MM.1S (cell line): ENCODE data around the gene WNT9B.

ENCODE experiments used
- DNase-seq: peaks from one replicate; pipeline ENCODE4 v3.0.0-alpha.2; 2015
- H2AFZ ChIP-seq: fragments of 300-600 bp; sonication (generic); 2 replicates; pipeline ENCODE4 v1.6.0; 2016; ENCODE audit warnings: antibody characterized with exemption, low read length
- H3F3A ChIP-seq: fragments of 300-600 bp; sonication (generic); 2 replicates; pipeline ENCODE4 v1.6.1; 2016; ENCODE audit warnings: mild to moderate bottlenecking, antibody characterized with exemption, low read length, moderate library complexity, mixed read lengths; ENCODE audit not compliant: insufficient read depth
- H3K27ac ChIP-seq: fragments of 300-600 bp; sonication (generic); 2 replicates; pipeline ENCODE4 v1.5.1; 2016; ENCODE audit warnings: mild to moderate bottlenecking, low read length
- H3K27me3 ChIP-seq: fragments of 300-600 bp; sonication (generic); replicated peaks from 2 replicates; pipeline ENCODE4 v1.6.0; 2016; ENCODE audit warnings: low read length; ENCODE audit not compliant: insufficient read depth
- H3K36me3 ChIP-seq: fragments of 300-600 bp; sonication (generic); replicated peaks from 2 replicates; pipeline ENCODE4 v1.6.1; 2016; ENCODE audit warnings: mild to moderate bottlenecking, low read length, mixed read lengths; ENCODE audit not compliant: insufficient read depth
- H3K4me1 ChIP-seq: fragments of 300-600 bp; sonication (generic); 2 replicates; pipeline ENCODE4 v1.6.1; 2016; ENCODE audit warnings: low read length, mixed read lengths
- H3K4me2 ChIP-seq: fragments of 300-600 bp; sonication (generic); 2 replicates; pipeline ENCODE4 v1.6.0; 2016; ENCODE audit warnings: low read depth, low read length
- H3K4me3 ChIP-seq: fragments of 300-600 bp; sonication (generic); 2 replicates; pipeline ENCODE4 v1.5.1; 2016; ENCODE audit warnings: low read length, mixed read lengths
- H3K79me2 ChIP-seq: fragments of 300-600 bp; sonication (generic); 2 replicates; pipeline ENCODE4 v1.6.1; 2016; ENCODE audit warnings: mixed run types, low read length, mixed read lengths
- H3K9ac ChIP-seq: fragments of 300-600 bp; sonication (generic); 2 replicates; pipeline ENCODE4 v1.6.1; 2016; ENCODE audit warnings: low read length, mixed read lengths
- H3K9me2 ChIP-seq: fragments of 300-600 bp; sonication (generic); replicated peaks from 2 replicates; pipeline ENCODE4 v1.6.1; 2016; ENCODE audit warnings: mild to moderate bottlenecking, low read length, mixed read lengths; ENCODE audit not compliant: insufficient read depth
- H3K9me3 ChIP-seq: fragments of 300-600 bp; sonication (generic); replicated peaks from 2 replicates; pipeline ENCODE4 v1.6.1; 2016; ENCODE audit warnings: mild to moderate bottlenecking, low read length, mixed read lengths; ENCODE audit not compliant: insufficient read depth
- H4K20me1 ChIP-seq: fragments of 300-600 bp; sonication (generic); 2 replicates; pipeline ENCODE4 v1.6.1; 2016; ENCODE audit warnings: mild to moderate bottlenecking, low read length, moderate library complexity, mixed read lengths; ENCODE audit not compliant: insufficient read depth
- CTCF ChIP-seq: fragments of 300-600 bp; sonication (generic); IDR thresholded peaks from 2 replicates; pipeline ENCODE4 v1.5.1; 2016; ENCODE audit warnings: antibody characterized with exemption, low read length, mixed read lengths
- EZH2 ChIP-seq: fragments of 300-600 bp; sonication (generic); optimal IDR thresholded peaks from 2 replicates; pipeline ENCODE3; 2017; ENCODE audit warnings: low read depth, mild to moderate bottlenecking, antibody characterized with exemption, low read length, mixed read lengths
- EZH2phosphoT487 ChIP-seq: fragments of 300-600 bp; sonication (generic); IDR thresholded peaks from 2 replicates; pipeline ENCODE4 v1.6.1; 2018; ENCODE audit warnings: antibody characterized with exemption, low read length

Gene WNT9B

DNA sequence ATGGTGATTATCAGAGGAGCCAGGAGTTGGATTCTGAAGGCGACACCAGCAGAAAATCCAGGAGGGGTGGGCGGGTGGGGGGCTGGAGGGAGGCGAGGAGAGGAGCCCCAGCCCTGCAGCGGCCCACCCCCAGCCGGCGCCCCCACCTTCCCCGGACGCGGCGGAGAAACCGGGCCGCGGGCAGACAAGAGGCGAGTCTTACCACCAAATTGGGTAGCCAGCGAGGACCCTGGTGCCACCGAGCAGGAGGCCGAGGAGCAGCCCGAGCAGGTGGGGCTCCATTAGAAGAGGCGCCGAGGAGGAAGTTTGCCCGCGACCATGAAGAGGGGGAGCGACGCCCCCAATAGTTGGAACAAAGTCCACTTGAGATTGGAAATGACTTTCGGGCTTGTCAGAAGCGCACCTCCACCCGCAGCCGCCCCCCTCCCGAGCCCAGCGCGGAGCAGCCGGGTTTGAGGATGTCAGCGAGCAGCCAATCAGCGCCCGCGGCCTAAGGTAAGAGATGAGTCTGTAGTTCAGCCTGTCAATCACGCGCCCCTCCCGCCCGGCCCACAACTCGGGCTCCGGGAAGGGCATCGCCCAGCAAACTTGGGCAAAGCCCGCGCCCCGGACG lies 33.0 kb upstream of the WNT9B start, which contains the start of gene WNT3:
Gene WNT3 (minus strand): TSS at position 377 of the 613 bp plus-strand sequence. CDS start 95 bp downstream, at position 282.
- TF ChIP-seq EZH2, result no peak
- no peak for TF ChIP-seq CTCF
- TF ChIP-seq EZH2phosphoT487, result no peak
- no peaks in the 10 kb centered on the region for H3K9me3 ChIP-seq
- H3K9me2 ChIP-seq, result no peaks in the 10 kb centered on the region
- peak within 1 kb of the TSS; percentile 59 for H3K4me3 ChIP-seq
- peak within 1 kb of the TSS; percentile 92 for H3K4me2 ChIP-seq
- H3K9ac ChIP-seq, result no peak within 1 kb of the TSS
- H4K20me1 ChIP-seq, result no peaks in the 10 kb centered on the region
- H3K36me3 ChIP-seq, result no peaks in the 10 kb centered on the region
- peaks cover 73% of the 10 kb centered on the region for H3K27me3 ChIP-seq
- no peak within 1 kb of the TSS for H3K27ac ChIP-seq
- H3K79me2 ChIP-seq, result no peaks in the 10 kb centered on the region
- H3F3A ChIP-seq, result no peaks in the 10 kb centered on the region
- no peak for DNase-seq
- peak within 1 kb of the TSS; percentile 70 for H2AFZ ChIP-seq
- H3K4me1 ChIP-seq, result no peaks in the 10 kb centered on the region

DNA sequence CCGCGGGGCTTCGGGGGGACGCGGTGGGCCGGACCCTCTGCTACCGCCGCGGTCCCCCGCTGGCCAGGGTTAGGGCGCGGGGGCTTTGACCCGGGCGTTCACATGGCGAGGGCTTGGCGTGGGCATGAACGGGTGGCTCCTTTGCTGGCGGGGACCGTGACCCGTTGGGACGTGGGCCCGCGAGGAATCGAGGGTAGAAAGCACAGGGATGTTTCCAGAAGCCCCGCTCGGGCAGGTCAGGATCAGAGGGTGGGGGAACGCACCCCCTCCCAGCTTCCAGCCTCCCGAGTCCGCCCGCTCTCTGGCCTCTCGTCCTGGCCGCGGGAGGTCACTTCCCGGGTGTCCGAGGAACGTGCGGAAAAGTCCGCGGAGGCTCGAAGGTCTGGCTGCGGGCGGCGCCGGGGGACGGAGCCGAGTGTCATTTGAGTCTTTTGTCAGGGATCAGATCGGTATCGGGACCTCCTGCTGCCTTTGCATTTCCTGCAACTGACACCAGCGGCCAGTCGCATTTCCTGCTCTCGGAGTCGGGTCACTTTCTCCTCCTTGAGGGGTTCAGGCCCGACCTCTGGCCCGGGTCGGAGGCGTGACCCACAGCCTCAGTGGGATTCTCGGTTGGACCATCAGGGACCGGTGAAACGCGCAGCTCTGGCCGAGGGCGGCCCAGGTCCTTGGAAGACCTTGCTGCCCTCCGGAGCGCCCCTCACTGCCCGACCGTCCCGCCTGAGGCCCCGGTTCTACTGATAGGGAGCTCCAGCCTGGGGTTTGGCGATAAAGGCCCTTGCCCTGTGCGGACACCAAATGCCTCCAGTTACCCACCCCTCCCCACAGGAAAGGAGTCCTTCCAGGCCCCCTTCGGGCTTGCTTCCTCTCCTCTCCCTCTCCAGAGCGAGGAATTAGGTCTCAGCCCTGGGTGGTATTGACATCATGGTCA lies 32.2 kb upstream of the WNT9B start:
- H3K4me3 ChIP-seq, result peak overlapping the region; percentile 59
- DNase-seq, result no peak
- no peaks in the 10 kb centered on the region for H3K4me1 ChIP-seq
- no peaks in the 10 kb centered on the region for H3K36me3 ChIP-seq
- no peaks in the 10 kb centered on the region for H3K9me3 ChIP-seq
- H3F3A ChIP-seq, result no peaks in the 10 kb centered on the region
- H3K27ac ChIP-seq, result no peak overlapping the region
- H4K20me1 ChIP-seq, result no peaks in the 10 kb centered on the region
- H2AFZ ChIP-seq, result peak overlapping the region; percentile 70
- peaks cover 66% of the 10 kb centered on the region for H3K27me3 ChIP-seq
- no peak overlapping the region for H3K9ac ChIP-seq
- H3K9me2 ChIP-seq, result no peaks in the 10 kb centered on the region
- peak overlapping the region; percentile 92 for H3K4me2 ChIP-seq
- no peaks in the 10 kb centered on the region for H3K79me2 ChIP-seq
- TF ChIP-seq EZH2phosphoT487, result no peak; the same call in 1 of the 2 replicates
- no peak for TF ChIP-seq EZH2
- TF ChIP-seq CTCF, result no peak

DNA sequence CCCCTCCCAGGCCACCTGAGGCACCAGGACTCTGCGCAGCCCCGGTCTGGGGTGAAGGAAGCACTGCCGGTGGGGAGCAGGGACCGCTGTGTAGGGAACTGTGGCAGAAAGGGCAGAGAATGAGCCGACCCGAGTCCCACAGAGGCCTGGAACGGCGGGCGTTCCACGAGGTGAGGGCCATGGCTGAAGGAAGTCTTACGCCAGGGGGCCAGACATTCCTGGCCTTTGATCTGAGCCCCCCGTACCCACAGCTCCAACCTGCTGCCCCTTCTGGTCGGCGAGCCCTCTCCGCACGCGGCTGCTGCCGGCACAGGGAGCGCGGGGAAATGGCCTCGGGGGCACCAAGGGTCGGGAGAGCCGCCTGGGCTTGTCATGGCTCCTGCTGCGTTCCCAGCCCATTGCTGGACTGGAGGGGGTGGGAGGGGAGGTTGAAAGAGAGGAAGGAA lies 31.5 kb upstream of the WNT9B start:
- Histone ChIP-seq H3K4me2 (no peak overlapping the region), H3K27ac (no peak overlapping the region), H3K27me3 (peaks cover 61% of the 10 kb centered on the region), H4K20me1 (no peaks in the 10 kb centered on the region), H3K9me2 (no peaks in the 10 kb centered on the region), H3K79me2 (no peaks in the 10 kb centered on the region), H2AFZ (no peak overlapping the region), H3F3A (no peaks in the 10 kb centered on the region), H3K4me1 (no peaks in the 10 kb centered on the region), H3K4me3 (no peak overlapping the region), H3K9ac (no peak overlapping the region), H3K9me3 (no peaks in the 10 kb centered on the region), H3K36me3 (no peaks in the 10 kb centered on the region)
- DNase-seq, result no peak
- TF ChIP-seq CTCF (no peak), EZH2 (no peak), EZH2phosphoT487 (no peak)
